ENCODE data around the gene BAD.

Gene BAD

DNA sequence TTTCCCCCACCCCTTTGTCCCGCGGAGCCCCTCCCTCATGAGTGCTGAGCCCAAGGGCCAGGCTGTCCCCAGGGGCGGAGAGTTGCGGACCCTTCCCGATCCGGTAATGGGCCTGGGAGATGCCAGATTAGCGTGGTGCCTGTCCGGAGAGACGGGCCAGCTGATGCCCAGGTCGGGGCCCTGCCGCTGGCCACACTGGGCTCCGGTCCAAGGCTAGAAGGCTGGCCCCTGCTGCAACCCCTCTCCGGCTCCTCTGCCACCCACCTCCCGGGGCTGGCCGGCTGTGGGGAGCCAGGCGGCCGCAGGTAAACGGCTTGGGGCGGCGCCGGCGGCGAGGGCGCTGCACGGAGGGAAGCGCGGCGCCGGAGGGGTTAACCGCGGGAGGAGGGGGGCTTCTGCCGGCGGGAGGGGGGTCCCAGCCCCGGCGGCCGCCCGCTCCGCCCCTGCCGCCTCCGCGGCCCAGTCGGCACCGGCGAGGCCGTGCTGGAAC, 6.8 kb upstream of the BAD start, which contains the start of gene KCNK4:
Gene KCNK4, plus strand, starts transcription at position 41 of the 490 bp plus-strand sequence. CDS start 1,717 bp downstream, outside the sequence.
- no peaks in the 10 kb centered on the region for H3K36me3 ChIP-seq (ENCODE audit: insufficient read depth, low read length)
- H3K9me3 ChIP-seq (replicated peaks; ENCODE audit: low read length), result no peaks in the 10 kb centered on the region
- H3K9ac ChIP-seq (ENCODE audit: low read depth, low read length), result no peak within 1 kb of the TSS
- H3K4me3 ChIP-seq (ENCODE audit: low read length), result peak within 1 kb of the TSS; percentile 52
- peak within 1 kb of the TSS; percentile 80 for H3K4me2 ChIP-seq (ENCODE audit: low read length)
- peaks cover 13% of the 10 kb centered on the region for H3K4me1 ChIP-seq (ENCODE audit: control insufficient read depth, insufficient read depth, low read length)
- peaks cover 57% of the 10 kb centered on the region for H3K27me3 ChIP-seq (ENCODE audit: control insufficient read depth, insufficient read depth, low read length)

DNA sequence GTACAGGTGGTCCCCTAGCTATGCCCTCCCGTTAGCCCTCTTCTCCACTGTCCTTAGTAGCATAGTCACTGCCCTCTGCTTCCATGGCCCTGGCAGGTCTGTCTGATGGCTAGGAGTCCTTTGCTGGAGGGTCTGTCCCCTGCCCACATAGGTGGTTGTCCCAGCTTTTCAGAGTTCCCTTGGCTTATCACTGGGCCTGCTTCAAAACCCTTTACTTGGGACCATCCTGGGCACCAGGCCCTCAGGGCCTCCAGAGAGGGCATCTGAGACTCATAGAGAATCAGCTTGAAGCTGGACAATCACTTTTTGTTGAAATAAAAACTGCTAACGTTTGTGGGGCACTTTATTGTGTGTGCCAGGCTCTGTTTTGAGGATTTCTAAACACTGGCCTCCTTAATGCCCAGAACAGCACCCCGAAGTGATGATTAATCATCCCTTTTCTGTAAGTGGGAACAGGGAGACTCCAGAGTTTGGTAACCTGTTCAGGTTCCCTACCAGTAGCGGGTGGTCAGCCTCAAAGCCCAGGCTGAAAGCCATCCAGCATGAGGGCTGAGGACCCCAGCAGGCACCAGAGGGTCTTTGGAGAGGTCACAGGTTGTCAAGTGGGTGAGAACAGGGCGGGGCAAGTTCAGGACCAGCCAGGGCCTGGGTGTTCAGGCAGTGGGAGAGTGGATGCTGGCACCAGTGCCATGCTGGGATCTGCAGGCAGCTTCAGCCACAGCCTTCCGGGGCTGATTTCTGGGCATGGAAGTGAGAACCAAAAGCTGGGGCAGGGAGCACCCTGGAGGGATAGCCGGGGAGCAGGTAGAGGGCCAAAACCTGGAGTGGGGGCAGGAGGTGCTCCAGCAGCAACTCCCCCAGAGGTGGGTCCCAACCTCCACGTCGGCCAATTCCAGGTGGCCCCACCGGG, 6.1 kb upstream of the BAD start:
- no peaks in the 10 kb centered on the region for H3K9me3 ChIP-seq (replicated peaks; ENCODE audit: low read length)
- no peak overlapping the region for H3K4me3 ChIP-seq (ENCODE audit: low read length)
- peak overlapping the region; percentile 80 for H3K4me2 ChIP-seq (ENCODE audit: low read length)
- peaks cover 17% of the 10 kb centered on the region for H3K4me1 ChIP-seq (ENCODE audit: control insufficient read depth, insufficient read depth, low read length)
- no peak overlapping the region for H3K9ac ChIP-seq (ENCODE audit: low read depth, low read length)
- no peaks in the 10 kb centered on the region for H3K36me3 ChIP-seq (ENCODE audit: insufficient read depth, low read length)
- peaks cover 50% of the 10 kb centered on the region for H3K27me3 ChIP-seq (ENCODE audit: control insufficient read depth, insufficient read depth, low read length)

DNA sequence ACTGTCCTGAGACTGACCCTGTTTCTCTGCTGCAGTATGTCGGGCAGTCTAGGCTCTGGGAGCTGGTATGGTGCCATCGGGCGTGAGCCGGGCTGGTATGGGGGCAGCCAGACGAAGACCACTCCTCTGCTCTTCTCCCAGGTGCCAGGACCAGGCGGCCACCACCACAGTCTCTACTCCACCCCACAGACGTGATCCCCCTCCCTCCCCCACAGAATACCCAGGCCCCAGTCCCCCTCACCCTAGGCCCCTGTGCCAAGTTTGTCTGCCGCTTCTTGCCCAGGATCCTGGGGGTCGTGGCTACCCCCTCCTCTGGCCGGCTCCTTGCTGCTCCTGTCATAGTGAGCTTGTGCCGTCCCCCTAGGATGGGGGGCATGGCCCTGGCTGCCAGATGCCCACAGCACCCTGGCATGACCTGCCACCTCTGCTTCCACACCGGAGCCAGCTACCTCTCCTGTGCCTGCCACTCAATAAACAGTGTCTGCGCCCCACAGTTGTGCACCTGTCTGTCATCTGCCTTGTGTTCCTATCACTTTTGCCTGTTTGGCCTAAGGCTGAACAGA, 4.6 kb upstream of the BAD start:
- no peaks in the 10 kb centered on the region for H3K36me3 ChIP-seq (ENCODE audit: insufficient read depth, low read length)
- H3K9ac ChIP-seq (ENCODE audit: low read depth, low read length), result no peak overlapping the region
- H3K4me1 ChIP-seq (ENCODE audit: control insufficient read depth, insufficient read depth, low read length), result peaks cover 19% of the 10 kb centered on the region
- no peak overlapping the region for H3K4me2 ChIP-seq (ENCODE audit: low read length)
- H3K4me3 ChIP-seq (ENCODE audit: low read length), result no peak overlapping the region
- peaks cover 39% of the 10 kb centered on the region for H3K27me3 ChIP-seq (ENCODE audit: control insufficient read depth, insufficient read depth, low read length)
- no peaks in the 10 kb centered on the region for H3K9me3 ChIP-seq (replicated peaks; ENCODE audit: low read length)

DNA sequence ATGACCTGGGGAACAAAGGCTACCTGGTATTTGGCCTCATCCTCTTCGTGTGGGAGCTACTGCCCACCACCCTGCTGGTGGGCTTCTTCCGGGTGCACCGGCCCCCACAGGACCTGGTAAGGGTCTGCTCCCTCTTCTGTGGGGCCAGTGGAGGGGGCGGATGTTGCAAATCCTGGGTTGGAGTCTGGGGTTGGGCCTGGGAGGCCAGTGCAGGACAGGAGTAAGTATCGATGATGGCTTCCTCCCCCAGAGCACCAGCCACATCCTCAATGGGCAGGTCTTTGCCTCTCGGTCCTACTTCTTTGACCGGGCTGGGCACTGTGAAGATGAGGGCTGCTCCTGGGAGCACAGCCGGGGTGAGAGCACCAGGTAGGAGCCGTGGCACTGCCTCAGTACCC, 3.9 kb upstream of the BAD start:
- Histone ChIP-seq H3K9me3 (replicated peaks; ENCODE audit: low read length) (no peaks in the 10 kb centered on the region), H3K9ac (ENCODE audit: low read depth, low read length) (no peak overlapping the region), H3K4me3 (ENCODE audit: low read length) (no peak overlapping the region), H3K4me2 (ENCODE audit: low read length) (no peak overlapping the region), H3K4me1 (ENCODE audit: control insufficient read depth, insufficient read depth, low read length) (peaks cover 26% of the 10 kb centered on the region), H3K27me3 (ENCODE audit: control insufficient read depth, insufficient read depth, low read length) (peaks cover 32% of the 10 kb centered on the region), H3K36me3 (ENCODE audit: insufficient read depth, low read length) (no peaks in the 10 kb centered on the region)

DNA sequence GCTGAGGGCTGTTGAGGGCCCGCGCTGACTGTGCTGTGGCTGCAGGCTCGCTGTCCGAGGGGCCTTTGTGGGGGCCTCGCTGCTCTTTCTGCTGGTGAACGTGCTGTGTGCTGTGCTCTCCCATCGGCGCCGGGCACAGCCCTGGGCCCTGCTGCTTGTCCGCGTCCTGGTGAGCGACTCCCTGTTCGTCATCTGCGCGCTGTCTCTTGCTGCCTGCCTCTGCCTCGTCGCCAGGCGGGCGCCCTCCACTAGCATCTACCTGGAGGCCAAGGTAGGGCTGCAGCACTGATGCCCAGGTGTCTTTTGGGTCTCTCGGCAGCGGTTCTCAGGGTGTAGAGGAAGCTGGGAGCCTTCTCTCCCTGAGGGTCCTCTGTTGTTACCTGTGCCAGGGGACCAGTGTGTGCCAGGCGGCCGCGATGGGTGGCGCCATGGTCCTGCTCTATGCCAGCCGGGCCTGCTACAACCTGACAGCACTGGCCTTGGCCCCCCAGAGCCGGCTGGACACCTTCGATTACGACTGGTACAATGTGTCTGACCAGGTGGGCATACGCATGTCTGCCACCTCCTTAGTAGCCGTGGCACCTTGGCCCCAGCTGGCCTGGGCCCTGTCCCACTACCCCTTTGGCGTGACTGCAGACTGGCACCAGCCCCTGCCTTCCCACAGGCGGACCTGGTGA, 3.3 kb upstream of the BAD start:
- Histone ChIP-seq H3K9me3 (replicated peaks; ENCODE audit: low read length) (no peaks in the 10 kb centered on the region), H3K4me2 (ENCODE audit: low read length) (no peak overlapping the region), H3K36me3 (ENCODE audit: insufficient read depth, low read length) (no peaks in the 10 kb centered on the region), H3K4me1 (ENCODE audit: control insufficient read depth, insufficient read depth, low read length) (peaks cover 28% of the 10 kb centered on the region), H3K9ac (ENCODE audit: low read depth, low read length) (no peak overlapping the region), H3K27me3 (ENCODE audit: control insufficient read depth, insufficient read depth, low read length) (peaks cover 27% of the 10 kb centered on the region), H3K4me3 (ENCODE audit: low read length) (no peak overlapping the region)

DNA sequence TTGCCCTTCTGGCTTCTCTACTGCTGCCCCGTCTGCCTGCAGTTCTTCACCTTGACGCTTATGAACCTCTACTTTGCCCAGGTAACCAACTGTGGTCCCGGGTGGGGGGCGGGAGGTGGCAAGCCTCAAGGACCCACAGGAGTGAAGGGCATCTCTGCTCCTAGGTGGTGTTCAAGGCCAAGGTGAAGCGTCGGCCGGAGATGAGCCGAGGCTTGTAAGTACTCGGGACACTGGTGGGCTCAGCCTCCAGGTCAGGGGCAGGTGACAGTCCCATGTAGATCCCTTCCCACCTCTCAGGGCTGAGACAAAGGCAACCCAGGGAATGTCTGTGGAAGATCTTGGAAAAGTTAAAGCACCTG, 2.3 kb upstream of the BAD start:
- no peaks in the 10 kb centered on the region for H3K9me3 ChIP-seq (replicated peaks; ENCODE audit: low read length)
- no peak overlapping the region for H3K4me3 ChIP-seq (ENCODE audit: low read length)
- H3K4me1 ChIP-seq (ENCODE audit: control insufficient read depth, insufficient read depth, low read length), result peaks cover 21% of the 10 kb centered on the region
- no peak overlapping the region for H3K4me2 ChIP-seq (ENCODE audit: low read length)
- H3K36me3 ChIP-seq (ENCODE audit: insufficient read depth, low read length), result no peaks in the 10 kb centered on the region
- H3K9ac ChIP-seq (ENCODE audit: low read depth, low read length), result no peak overlapping the region
- peaks cover 16% of the 10 kb centered on the region for H3K27me3 ChIP-seq (ENCODE audit: control insufficient read depth, insufficient read depth, low read length)

DNA sequence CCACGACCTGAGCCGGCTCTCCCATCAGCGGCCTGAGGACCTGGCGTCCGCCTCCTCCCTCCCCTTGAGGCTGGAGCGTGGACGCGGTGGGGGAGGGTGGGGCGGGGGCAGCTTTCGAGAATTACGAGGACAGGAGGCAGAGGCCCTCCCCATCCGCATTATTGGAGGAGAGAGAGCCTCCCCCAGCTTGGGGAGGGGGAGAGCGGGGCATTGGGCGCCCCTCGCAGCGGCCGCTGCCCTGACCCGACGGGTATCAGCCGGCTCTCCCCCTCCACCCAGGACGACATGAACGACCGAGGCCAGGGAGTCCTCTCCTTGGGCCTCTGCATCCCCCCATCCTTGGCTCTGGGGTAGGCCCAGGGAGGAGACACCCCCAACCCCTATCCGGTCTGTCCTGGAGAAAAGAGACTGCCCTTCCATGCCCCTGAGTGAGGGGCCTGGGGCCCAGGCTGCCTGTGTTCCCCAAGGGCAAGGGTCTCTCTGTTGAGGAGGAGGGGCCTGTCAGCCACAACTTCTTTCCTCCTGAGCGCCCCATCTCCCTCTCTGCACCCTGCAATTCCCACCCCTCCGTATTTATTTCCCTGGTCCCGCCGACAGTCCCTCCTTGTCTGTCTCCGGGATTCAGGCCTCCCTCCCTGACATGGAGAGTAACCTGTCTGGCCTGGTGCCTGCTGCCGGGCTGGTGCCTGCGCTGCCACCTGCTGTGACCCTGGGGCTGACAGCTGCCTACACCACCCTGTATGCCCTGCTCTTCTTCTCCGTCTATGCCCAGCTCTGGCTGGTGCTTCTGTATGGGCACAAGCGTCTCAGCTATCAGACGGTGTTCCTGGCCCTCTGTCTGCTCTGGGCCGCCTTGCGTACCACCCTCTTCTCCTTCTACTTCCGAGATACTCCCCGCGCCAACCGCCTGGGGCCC, 1.7 kb upstream of the BAD start:
- H3K27me3 ChIP-seq (ENCODE audit: control insufficient read depth, insufficient read depth, low read length), result peaks cover 11% of the 10 kb centered on the region
- peaks cover 20% of the 10 kb centered on the region for H3K4me1 ChIP-seq (ENCODE audit: control insufficient read depth, insufficient read depth, low read length)
- H3K4me2 ChIP-seq (ENCODE audit: low read length), result peak overlapping the region; percentile 99
- H3K4me3 ChIP-seq (ENCODE audit: low read length), result peak overlapping the region; percentile 84
- H3K36me3 ChIP-seq (ENCODE audit: insufficient read depth, low read length), result no peaks in the 10 kb centered on the region
- no peaks in the 10 kb centered on the region for H3K9me3 ChIP-seq (replicated peaks; ENCODE audit: low read length)
- peak overlapping the region; percentile 88 for H3K9ac ChIP-seq (ENCODE audit: low read depth, low read length)

DNA sequence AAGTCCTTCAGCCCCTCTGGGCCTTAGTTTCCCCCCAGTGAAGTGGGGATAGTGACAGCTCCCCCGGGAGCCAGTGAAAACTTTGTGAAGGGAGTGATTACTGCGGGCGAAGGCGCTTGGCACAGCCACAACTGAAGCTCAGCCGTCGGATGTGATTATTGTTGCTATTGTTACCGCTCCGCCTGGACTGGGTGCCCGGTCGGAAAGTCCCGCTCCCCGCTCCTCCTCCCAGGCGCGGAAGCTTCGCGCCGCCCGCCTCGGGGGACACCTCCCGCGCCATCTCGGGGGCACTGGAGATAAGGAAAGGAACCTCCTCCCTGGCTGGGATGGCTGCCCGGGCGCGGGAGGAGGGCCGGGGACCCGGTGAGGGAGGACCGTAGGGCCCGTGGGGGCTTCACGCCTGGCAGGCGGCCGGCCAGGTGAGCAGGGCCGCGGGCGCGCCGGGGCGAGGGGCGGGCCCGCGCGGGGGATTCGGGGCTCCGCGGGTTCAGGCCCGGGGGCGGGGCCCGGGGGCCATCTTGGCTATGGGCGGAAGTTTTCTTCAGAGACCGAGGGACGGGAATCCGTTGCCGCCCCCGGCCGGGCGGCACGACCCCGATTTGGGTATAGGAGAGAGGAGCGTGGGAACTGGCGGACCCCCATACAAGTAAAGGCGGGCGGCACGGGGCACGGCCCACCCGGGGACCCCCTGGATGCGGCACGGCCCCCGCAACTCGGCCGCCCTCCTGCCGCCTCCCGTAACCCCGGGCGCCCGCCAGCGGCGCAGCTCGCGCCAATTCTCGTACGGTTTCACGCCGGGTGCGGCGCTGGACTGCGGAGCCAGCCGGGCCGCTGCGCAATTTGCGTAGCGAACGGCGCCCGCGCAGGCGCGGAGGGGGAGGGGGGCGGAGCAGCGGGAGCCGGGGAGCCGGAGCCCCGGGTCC, 758 bp upstream of the BAD start, which contains the start of gene GPR137:
Gene GPR137, plus strand, starts transcription at position 887 of the 923 bp plus-strand sequence. CDS start 677 bp downstream, outside the sequence.
- Histone ChIP-seq H3K9me3 (replicated peaks; ENCODE audit: low read length) (no peaks in the 10 kb centered on the region), H3K4me2 (ENCODE audit: low read length) (peak within 1 kb of the TSS; percentile 99), H3K4me3 (ENCODE audit: low read length) (peak within 1 kb of the TSS; percentile 84), H3K9ac (ENCODE audit: low read depth, low read length) (peak within 1 kb of the TSS; percentile 88), H3K27me3 (ENCODE audit: control insufficient read depth, insufficient read depth, low read length) (peaks cover 1% of the 10 kb centered on the region), H3K4me1 (ENCODE audit: control insufficient read depth, insufficient read depth, low read length) (peaks cover 20% of the 10 kb centered on the region), H3K36me3 (ENCODE audit: insufficient read depth, low read length) (no peaks in the 10 kb centered on the region)

DNA sequence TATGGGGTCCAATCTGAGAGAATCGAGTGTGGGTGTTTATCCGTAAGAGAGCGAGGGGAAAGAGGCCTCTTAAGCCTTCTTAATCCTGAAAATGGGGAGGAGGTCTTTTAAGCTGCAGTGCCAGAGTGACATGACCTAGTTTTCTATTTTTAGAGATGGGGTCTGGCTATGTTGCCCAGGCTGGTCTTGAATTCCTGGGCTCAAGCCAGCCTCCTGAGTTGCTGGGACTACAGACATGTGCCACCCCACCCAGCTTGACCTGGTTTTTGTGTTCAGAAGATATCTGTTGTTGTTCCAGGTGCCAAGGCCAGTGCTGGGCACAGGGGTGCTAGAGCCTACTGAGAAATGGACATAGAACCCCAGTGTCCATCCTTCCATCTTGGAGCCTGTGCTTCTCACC, 1.4 kb downstream of the BAD start:
- no peaks in the 10 kb centered on the region for H3K36me3 ChIP-seq (ENCODE audit: insufficient read depth, low read length)
- H3K4me1 ChIP-seq (ENCODE audit: control insufficient read depth, insufficient read depth, low read length), result peaks cover 20% of the 10 kb centered on the region
- no peak overlapping the region for H3K4me3 ChIP-seq (ENCODE audit: low read length)
- H3K27me3 ChIP-seq (ENCODE audit: control insufficient read depth, insufficient read depth, low read length), result no peaks in the 10 kb centered on the region
- peak overlapping the region; percentile 99 for H3K4me2 ChIP-seq (ENCODE audit: low read length)
- H3K9ac ChIP-seq (ENCODE audit: low read depth, low read length), result no peak overlapping the region
- no peaks in the 10 kb centered on the region for H3K9me3 ChIP-seq (replicated peaks; ENCODE audit: low read length)
